Adrenal gland (tissue), 12 donors: ENCODE results near the gene ATP6V0A4. TPM values are rescaled to one million over a fixed set of nuclear protein-coding genes. Genes with fewer than 3 reads are reported as not detected.

Experiments used
- DNase-seq, 7 donors: peaks; one replicate each; pipeline ENCODE4 v3.0.0-alpha.2; 2019 to 2020
- H3K27ac ChIP-seq, 5 donors: fragments of 200-600 bp; sonication (generic) in 4 of 5; 1 replicate in 3 of 5; 2 replicates in 2 of 5; pipeline versions ENCODE4 v1.5.1 to v1.8.0; 2016 to 2020; ENCODE audit warnings: mild to moderate bottlenecking in 1 of 5
- H3K27me3 ChIP-seq: fragments of 200-600 bp; 2 replicates; pipeline ENCODE4 v1.8.0; 2021
- H3K36me3 ChIP-seq, 2 donors: fragments of 200-600 bp; replicated peaks in 1 of 2; 1 replicate in 1 of 2; 2 replicates in 1 of 2; pipeline versions ENCODE4 v1.5.1 to v1.8.0; 2018 to 2022
- H3K4me1 ChIP-seq, 2 donors: fragments of 200-600 bp; replicated peaks in 1 of 2; 1 replicate in 1 of 2; 2 replicates in 1 of 2; pipeline versions ENCODE4 v1.5.1 to v1.8.0; 2018 to 2021
- H3K4me3 ChIP-seq, 4 donors: fragments of 200-600 bp; sonication (generic) in 3 of 4; one replicate each; pipeline ENCODE4 v1.5.1; 2016 to 2018
- H3K9me3 ChIP-seq, 3 donors: fragments of 200-600 bp; sonication (generic) in 1 of 3; replicated peaks in 1 of 3; 1 replicate in 2 of 3; 2 replicates in 1 of 3; pipeline versions ENCODE4 v1.5.1 to v1.8.0; 2016 to 2021
- CTCF ChIP-seq, 6 experiments: fragments of 450-650 bp in 4 of 6; fragments of 200-600 bp in 2 of 6; sonication (generic) in 1 of 6; IDR thresholded peaks; 1 replicate in 5 of 6; 2 replicates in 1 of 6; pipeline versions ENCODE4 v1.5.1 to v1.8.0; 2016 to 2021; ENCODE audit warnings: antibody characterized with exemption in 6 of 6, mild to moderate bottlenecking in 2 of 6, moderate library complexity in 1 of 6
- POLR2A ChIP-seq, 2 donors: fragments of 450-650 bp; IDR thresholded peaks; one replicate each; pipeline ENCODE4 v1.6.1; 2017; ENCODE audit warnings: antibody characterized with exemption in 2 of 2, mild to moderate bottlenecking in 2 of 2, moderate library complexity in 1 of 2
- WGBS, 4 donors: extraction: QIAGEN DNeasy Blood & Tissue Kit in 2 of 4; methylation state at CpG; one replicate each; pipeline versions ENCODE4 v1.1.5 to v1.1.7; 2013 to 2017; 5-methylcytosine and 5-hydroxymethylcytosine counted together
- intact Hi-C, 2 donors: fragments of 100-400 bp; cut with DNase I; formaldehyde crosslinking; loops; one replicate each; pipeline versions ENCODE4 v1.14.1 to v1.15.0; 2022 to 2023
- polyA plus RNA-seq, 3 donors: library from polyadenylated mRNA; stranded (reverse); fragments of 200-250 nt in 2 of 3; fragments of 350-450 nt in 1 of 3; fragmentation: Illumina TruSeq in 1 of 3; extraction: RNeasy Lipid Tissue Mini Kit (QIAGEN cat#74804) in 1 of 3; gene quantifications; one replicate each; pipeline ENCODE4 v1.2.3, GENCODE V29; 2013 to 2014
- total RNA-seq, 9 donors: library from RNA; depleted of rRNA in 4 of 9; stranded (reverse); fragments of >200 nt in 4 of 9; fragments of 120-200 nt in 1 of 9; fragmentation: NEBNext Ultra II Directional in 1 of 9; extraction: Animal tissue kit (Norgen Biotek cat#: 25700) in 1 of 9; gene quantifications; one replicate each; pipeline versions ENCODE4 v1.1.0 to v1.2.4, GENCODE V29; 2013 to 2023
- donor health status: healthy with polysubstance abuse.
- donor health status: Bipolar disorder and iron deficiency.
- donor health status: DM: yes; HTN: yes; CAD: no.
- donor health status: DM: no; HTN: no; CAD: no.
- donor health status: DM: no; HTN: no; CAD: no.
- donor health status: DM: yes; HTN: yes; CAD: no.

ATP6V0A4 gene
- total and polyA plus RNA-seq, 12 donors: 0.22 TPM; not detected in 11

GRCh38 chr7:138781004-138781403 lies 17.0 kb downstream of the ATP6V0A4 start:
- Histone ChIP-seq H3K36me3 (no peaks in the 10 kb centered on the region), H3K4me3 (no peak overlapping the region), H3K9me3 (no peaks in the 10 kb centered on the region), H3K4me1 (no peaks in the 10 kb centered on the region), H3K27me3 (no peaks in the 10 kb centered on the region), H3K27ac (no peak overlapping the region)
- DNase-seq: no peak
- 74 to 92% (median 75%) methylated on average over 2 of the region's 2 CpGs for WGBS, 4 donors
- intact Hi-C loops: no loop called here
- TF ChIP-seq POLR2A (IDR thresholded peaks at IDR 0.05) (no peak), CTCF (IDR thresholded peaks at IDR 0.05) (no peak)

DNA sequence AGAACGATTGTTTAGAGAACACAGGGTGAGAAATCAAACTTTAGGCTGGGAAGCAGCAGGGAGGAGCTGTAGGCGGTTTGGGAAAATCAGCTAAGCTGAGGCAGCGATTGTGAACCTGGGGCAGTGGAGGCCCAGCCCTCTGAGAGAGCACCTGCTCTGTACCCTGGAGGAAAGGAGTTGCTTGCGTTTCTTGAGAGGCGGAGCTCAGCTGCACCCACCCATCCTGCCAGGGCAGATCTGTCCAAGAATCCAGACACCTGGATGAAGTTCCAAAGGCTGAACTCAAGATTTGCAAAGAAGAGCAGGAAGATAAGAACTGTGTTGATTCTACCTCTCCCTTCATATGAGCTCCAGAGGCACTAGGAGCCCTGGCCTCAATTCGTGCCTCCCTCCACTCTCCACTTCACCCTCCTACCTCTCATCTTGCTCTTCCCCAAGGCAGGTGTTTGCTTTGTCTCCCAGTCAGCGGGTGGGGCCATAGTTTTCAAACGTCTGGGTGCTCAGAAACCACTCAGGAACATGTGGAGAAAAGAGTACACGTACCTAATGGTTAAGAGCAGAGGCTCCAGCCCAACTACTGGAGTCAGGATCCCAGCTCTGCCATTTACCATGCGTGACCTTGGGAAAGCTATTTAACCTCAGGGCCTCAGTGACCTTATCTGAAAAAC lies 21.7 kb downstream of the ATP6V0A4 start:
- 66 to 79% (median 71%) methylated on average over 10 of the region's 10 CpGs for WGBS, 4 donors
- H3K9me3 ChIP-seq: no peaks in the 10 kb centered on the region
- H3K36me3 ChIP-seq: no peaks in the 10 kb centered on the region
- no peaks in the 10 kb centered on the region for H3K27me3 ChIP-seq
- H3K4me3 ChIP-seq: no peak overlapping the region
- intact Hi-C loops: no loop called here
- no peaks in the 10 kb centered on the region for H3K4me1 ChIP-seq
- no peak for TF ChIP-seq CTCF (IDR thresholded peaks at IDR 0.05)
- TF ChIP-seq POLR2A (IDR thresholded peaks at IDR 0.05): no peak
- no peak for DNase-seq
- H3K27ac ChIP-seq: no peak overlapping the region

DNA sequence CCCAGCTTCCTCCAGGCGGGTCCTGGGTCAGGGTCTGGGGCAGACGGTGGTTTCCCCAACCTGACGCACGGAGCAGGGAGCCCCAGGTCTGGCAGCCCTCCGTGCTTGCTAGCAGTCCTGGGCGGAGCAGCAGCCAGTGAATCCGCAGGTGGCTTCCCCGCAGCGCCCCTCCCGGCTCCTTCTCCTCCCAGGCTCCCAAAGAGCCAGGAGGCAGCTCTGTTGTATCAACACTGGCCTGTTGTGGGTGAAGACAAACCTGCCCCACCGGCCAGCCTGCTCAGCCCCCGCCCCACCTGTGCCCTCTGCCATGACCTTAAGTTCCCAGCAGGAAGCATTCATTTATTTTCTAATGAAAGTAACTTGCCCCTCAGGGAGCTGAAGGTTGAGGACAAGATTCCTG lies 24.2 kb downstream of the ATP6V0A4 start:
- Histone ChIP-seq H3K9me3 (no peaks in the 10 kb centered on the region), H3K36me3 (no peaks in the 10 kb centered on the region), H3K27me3 (no peaks in the 10 kb centered on the region), H3K4me1 (no peaks in the 10 kb centered on the region), H3K27ac (no peak overlapping the region), H3K4me3 (no peak overlapping the region)
- DNase-seq: no peak
- no peak for TF ChIP-seq CTCF (IDR thresholded peaks at IDR 0.05)
- TF ChIP-seq POLR2A (IDR thresholded peaks at IDR 0.05): no peak
- WGBS, 4 donors: 63 to 76% (median 69%) methylated on average over 9 to 12 of the region's 12 CpGs
- intact Hi-C loops: no loop called here

GRCh38 chr7:138773176-138773575 lies 24.8 kb downstream of the ATP6V0A4 start:
- no peak for DNase-seq
- WGBS, 4 donors: 83 to 89% (median 87%) methylated on average over 9 of the region's 9 CpGs
- no peaks in the 10 kb centered on the region for H3K36me3 ChIP-seq
- no peak overlapping the region for H3K27ac ChIP-seq
- intact Hi-C loops: no loop called here
- H3K4me3 ChIP-seq: no peak overlapping the region
- no peaks in the 10 kb centered on the region for H3K9me3 ChIP-seq
- TF ChIP-seq CTCF (IDR thresholded peaks at IDR 0.05): no peak
- no peak for TF ChIP-seq POLR2A (IDR thresholded peaks at IDR 0.05)
- no peaks in the 10 kb centered on the region for H3K27me3 ChIP-seq
- H3K4me1 ChIP-seq: no peaks in the 10 kb centered on the region
